Fibroblast of lung (primary cell): ENCODE data around the gene FKBP10. TPM values are rescaled to one million over a fixed set of nuclear protein-coding genes. Genes with fewer than 3 reads are reported as not detected.

Experiments used
- DNase-seq, 2 donors: peaks; one replicate each; pipeline versions ENCODE4 v3.0.0 to v3.0.0-alpha.2; 2010; ENCODE audit warnings: low read depth in 2 of 2
- H2AFZ ChIP-seq: 2 replicates; pipeline ENCODE4 v1.5.1; 2012; ENCODE audit warnings: low read length, control low read depth, inconsistent platforms
- H3K27ac ChIP-seq: 2 replicates; pipeline ENCODE4 v1.5.1; 2011; ENCODE audit warnings: low read length, control low read depth; ENCODE audit not compliant: insufficient read depth
- H3K27me3 ChIP-seq: 2 replicates; pipeline ENCODE4 v1.5.1; 2011; ENCODE audit warnings: mild to moderate bottlenecking, low read length; ENCODE audit not compliant: control insufficient read depth, insufficient read depth
- H3K36me3 ChIP-seq: 2 replicates; pipeline ENCODE4 v1.5.1; 2011; ENCODE audit warnings: low read length; ENCODE audit not compliant: control insufficient read depth, insufficient read depth
- H3K4me1 ChIP-seq: 2 replicates; pipeline ENCODE4 v1.5.1; 2011; ENCODE audit warnings: low read length; ENCODE audit not compliant: control insufficient read depth, insufficient read depth; ENCODE audit errors: extremely low read depth
- H3K4me2 ChIP-seq: 2 replicates; pipeline ENCODE4 v1.5.1; 2011; ENCODE audit warnings: low read length, control low read depth; ENCODE audit not compliant: insufficient read depth; ENCODE audit errors: extremely low read depth
- H3K4me3 ChIP-seq, 4 experiments: fragments of 200-600 bp in 1 of 4; sonication (generic) in 1 of 4; replicated peaks in 1 of 4; 2 replicates each; pipeline ENCODE4 v1.5.1; 2011 to 2016; ENCODE audit warnings: low read length in 4 of 4, low read depth in 3 of 4, mild to moderate bottlenecking in 3 of 4, control low read depth in 2 of 4, inconsistent platforms in 1 of 4, mixed read lengths in 1 of 4; ENCODE audit not compliant: insufficient read depth in 1 of 4; ENCODE audit errors: control extremely low read depth in 1 of 4
- H3K79me2 ChIP-seq: 2 replicates; pipeline ENCODE4 v1.5.1; 2012; ENCODE audit warnings: mild to moderate bottlenecking, low read length, inconsistent platforms; ENCODE audit not compliant: control insufficient read depth, insufficient read depth
- H3K9ac ChIP-seq: 2 replicates; pipeline ENCODE4 v1.5.1; 2011; ENCODE audit warnings: mild to moderate bottlenecking, low read length, control low read depth; ENCODE audit not compliant: insufficient read depth
- H3K9me3 ChIP-seq: 2 replicates; pipeline ENCODE4 v1.5.1; 2012; ENCODE audit warnings: low read depth, low read length; ENCODE audit not compliant: control insufficient read depth, insufficient read depth
- H4K20me1 ChIP-seq: 2 replicates; pipeline ENCODE4 v1.5.1; 2011; ENCODE audit warnings: low read length; ENCODE audit not compliant: control insufficient read depth, insufficient read depth; ENCODE audit errors: extremely low read depth
- CTCF ChIP-seq, 2 donors: IDR thresholded peaks in 1 of 2; conservative IDR thresholded peaks in 1 of 2; 1 replicate in 1 of 2; 2 replicates in 1 of 2; pipeline ENCODE4 v1.5.1; 2011 to 2012; ENCODE audit warnings: low read length in 2 of 2, control low read depth in 1 of 2, inconsistent platforms in 1 of 2, low read depth in 1 of 2, mild to moderate bottlenecking in 1 of 2
- EZH2 ChIP-seq: IDR thresholded peaks from 2 replicates; pipeline ENCODE4 v1.5.1; 2012; ENCODE audit warnings: low read length, control low read depth, mild to moderate bottlenecking; ENCODE audit errors: missing control alignments
- polyA plus RNA-seq, 2 donors: library from polyadenylated mRNA; depleted of rRNA in 1 of 2; stranded (reverse) in 1 of 2; unstranded in 1 of 2; fragments of >200 nt; gene quantifications; 2 replicates each; pipeline ENCODE4 v1.2.1, GENCODE V29; 2011 to 2012; ENCODE audit warnings: missing spikeins in 1 of 2
- total RNA-seq: library from RNA; depleted of rRNA; stranded (reverse); fragments of >200 nt; gene quantifications from 2 replicates; pipeline ENCODE4 v1.2.1, GENCODE V29; 2014

FKBP10 gene
- total and polyA plus RNA-seq, 2 donors (not counting 1 experiment from before 2014, with no cell fraction given): 182 to 242 TPM

DNA sequence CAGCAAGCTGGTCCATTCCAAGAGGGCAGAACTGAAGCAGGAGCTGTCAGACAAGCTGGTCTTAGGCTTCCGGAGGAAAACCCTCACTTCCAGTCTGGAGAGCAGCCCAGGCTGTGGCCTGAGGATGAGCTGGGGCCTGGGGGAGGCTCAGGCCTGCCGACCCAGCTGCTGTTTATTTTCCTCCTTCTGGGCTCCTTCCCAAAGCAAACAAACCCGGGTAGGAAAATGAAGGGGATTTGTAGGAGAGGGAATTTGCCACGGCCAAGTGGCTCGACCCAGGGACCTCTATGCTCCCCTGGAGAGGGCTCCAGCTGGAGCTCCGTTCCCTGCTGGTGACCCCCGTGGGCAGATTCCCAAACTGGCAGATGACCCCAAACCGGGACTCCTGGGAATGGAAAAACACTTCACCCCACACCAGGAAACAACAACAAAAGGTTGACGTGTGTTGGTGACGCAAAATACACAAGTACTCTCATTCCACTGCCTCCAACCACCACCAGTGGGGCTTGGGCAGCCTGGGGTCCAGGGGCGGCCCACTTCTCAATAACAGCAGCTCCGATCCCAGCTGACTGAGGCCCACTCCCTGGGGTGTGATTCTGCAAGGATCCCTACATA is 35.1 kb upstream of the FKBP10 start:
- peaks cover 19% of the 10 kb centered on the region for H3K4me1 ChIP-seq
- peak overlapping the region; percentile 72 for H3K27ac ChIP-seq

GRCh38 chr17:41779954-41780353 is 32.9 kb upstream of the FKBP10 start:
- Histone ChIP-seq H3K9ac (no peak overlapping the region), H3K4me1 (peaks cover 17% of the 10 kb centered on the region), H3K4me2 (no peak overlapping the region), H3K4me3 (no peak overlapping the region), H3K27ac (no peak overlapping the region), H3K27me3 (no peaks in the 10 kb centered on the region), H3K79me2 (no peaks in the 10 kb centered on the region), H2AFZ (no peak overlapping the region), H3K9me3 (no peaks in the 10 kb centered on the region), H3K36me3 (no peaks in the 10 kb centered on the region), H4K20me1 (no peaks in the 10 kb centered on the region)
- no peak for DNase-seq
- TF ChIP-seq EZH2: no peak
- TF ChIP-seq CTCF (conservative IDR thresholded peaks at IDR 0.05 in 1 of 2, IDR thresholded peaks at IDR 0.05 in 1 of 2; ENCODE audit: low read depth in 1 of 2, low read length in 2 of 2): no peak

More for the DNA sequence above, 35.1 kb upstream of the FKBP10 start:
- Histone ChIP-seq H4K20me1 (no peaks in the 10 kb centered on the region), H3K4me3 (peak overlapping the region in 1 of 4 experiments; percentile 14), H2AFZ (no peak overlapping the region), H3K9me3 (no peaks in the 10 kb centered on the region), H3K9ac (no peak overlapping the region), H3K36me3 (no peaks in the 10 kb centered on the region), H3K27me3 (no peaks in the 10 kb centered on the region), H3K79me2 (no peaks in the 10 kb centered on the region), H3K4me2 (peak overlapping the region; percentile 80)
- TF ChIP-seq CTCF (conservative IDR thresholded peaks at IDR 0.05 in 1 of 2, IDR thresholded peaks at IDR 0.05 in 1 of 2; ENCODE audit: low read depth in 1 of 2, low read length in 2 of 2) (peak in 1 of 2 donors; percentile 25), EZH2 (no peak)
- peak; percentile 94 to 98 for DNase-seq

- Histone ChIP-seq H3K4me3 (no peak overlapping the region), H3K9ac (no peak overlapping the region), H3K27me3 (no peaks in the 10 kb centered on the region), H3K79me2 (no peaks in the 10 kb centered on the region), H3K4me1 (peaks cover 17% of the 10 kb centered on the region), H2AFZ (no peak overlapping the region), H3K27ac (no peak overlapping the region), H4K20me1 (no peaks in the 10 kb centered on the region), H3K36me3 (no peaks in the 10 kb centered on the region), H3K9me3 (no peaks in the 10 kb centered on the region), H3K4me2 (no peak overlapping the region)
- TF ChIP-seq CTCF (conservative IDR thresholded peaks at IDR 0.05 in 1 of 2, IDR thresholded peaks at IDR 0.05 in 1 of 2; ENCODE audit: low read depth in 1 of 2, low read length in 2 of 2) (no peak), EZH2 (no peak)
- no peak for DNase-seq
Measured at GRCh38 chr17:41781404-41782110, 31.2 kb upstream of the FKBP10 start.
